Endothelial cell of umbilical vein (primary cell): ENCODE results near the gene VDAC2.

Experiments
- CTCF ChIP-seq, 2 donors: IDR thresholded peaks; 1 replicate in 1 of 2; 2 replicates in 1 of 2; pipeline ENCODE4 v1.5.1; 2011; ENCODE audit warnings: low read length in 2 of 2, mild to moderate bottlenecking in 2 of 2, moderate library complexity in 2 of 2, control low read depth in 1 of 2, inconsistent platforms in 1 of 2, low read depth in 1 of 2; ENCODE audit not compliant: insufficient read depth in 1 of 2; ENCODE audit errors: extremely low read depth in 1 of 2
- EZH2 ChIP-seq: IDR thresholded peaks from 2 replicates; pipeline ENCODE4 v1.6.1; 2012; ENCODE audit warnings: borderline replicate concordance, low read depth, mild to moderate bottlenecking, moderate library complexity, low read length, inconsistent platforms; ENCODE audit not compliant: severe bottlenecking
- FOS ChIP-seq: IDR thresholded peaks from 2 replicates; pipeline ENCODE4 v1.6.1; 2011; ENCODE audit warnings: mild to moderate bottlenecking, low read length, moderate library complexity, borderline replicate concordance; ENCODE audit not compliant: insufficient read depth
- GATA2 ChIP-seq: IDR thresholded peaks from 2 replicates; pipeline ENCODE4 v1.7.0; 2011; ENCODE audit warnings: low read depth, mild to moderate bottlenecking, moderate library complexity, mixed read lengths, low read length; ENCODE audit not compliant: insufficient read length, insufficient read depth
- JUN ChIP-seq: IDR thresholded peaks from 2 replicates; pipeline ENCODE4 v1.6.1; 2011; ENCODE audit warnings: borderline replicate concordance, low read depth; ENCODE audit not compliant: insufficient read length, insufficient read depth
- MAX ChIP-seq: IDR thresholded peaks from 2 replicates; pipeline ENCODE4 v1.6.1; 2011; ENCODE audit not compliant: insufficient read depth, insufficient read length
- MYC ChIP-seq: IDR thresholded peaks from one replicate; pipeline ENCODE4 v1.6.1; 2011; ENCODE audit warnings: mild to moderate bottlenecking, low read depth, low read length
- POLR2A ChIP-seq: IDR thresholded peaks from 2 replicates; pipeline ENCODE4 v1.6.1; 2012; ENCODE audit warnings: low read depth, mild to moderate bottlenecking, control low read depth, low read length
- POLR2AphosphoS5 ChIP-seq: IDR thresholded peaks from 2 replicates; pipeline ENCODE4 v1.6.1; 2012; ENCODE audit warnings: low read depth, mild to moderate bottlenecking, control low read depth, low read length, moderate library complexity; ENCODE audit not compliant: insufficient read depth

- TF ChIP-seq POLR2A: no peak
- no peak for TF ChIP-seq CTCF (IDR thresholded peaks at IDR 0.05; ENCODE audit: extremely low read depth in 1 of 2, insufficient read depth in 1 of 2, low read depth in 1 of 2, low read length in 2 of 2)
- no peak for TF ChIP-seq POLR2AphosphoS5
- TF ChIP-seq GATA2: no peak
- no peak for TF ChIP-seq EZH2
- no peak for TF ChIP-seq MAX
- no peak for TF ChIP-seq FOS
- no peak for TF ChIP-seq JUN
- no peak for TF ChIP-seq MYC
Observed at GRCh38 chr10:75168275-75168674, 42.3 kb upstream of the VDAC2 start.
